ENCODE data around the gene C21orf58. TPM values are rescaled to one million over a fixed set of nuclear protein-coding genes. Genes with fewer than 3 reads are reported as not detected.

C21orf58 gene
- polyA plus RNA-seq, 1 experiment = 4.1 TPM

DNA sequence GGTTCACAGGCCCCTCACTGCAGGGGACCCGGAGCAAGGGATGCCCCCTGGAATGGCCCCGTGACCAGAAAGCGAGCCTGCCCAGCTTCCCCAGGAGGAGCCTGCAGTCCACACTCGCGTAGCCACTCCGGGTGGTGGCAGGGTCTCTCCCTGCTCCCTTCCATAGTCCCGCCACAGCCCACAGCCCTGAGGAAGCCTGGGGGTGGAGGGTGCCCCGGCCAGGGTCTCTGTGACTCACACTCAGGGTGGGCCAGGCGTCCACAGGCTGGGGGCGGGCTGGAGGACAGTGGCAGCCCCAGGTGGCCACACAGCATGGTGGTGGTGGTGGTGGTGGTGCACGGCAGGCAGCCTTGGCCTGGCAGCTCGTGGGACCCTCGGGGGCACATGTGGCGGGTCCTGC lies 21.9 kb downstream of the C21orf58 start:
- no peak overlapping the region for H3K4me3 ChIP-seq (ENCODE audit: low read depth, low read length)
- H3K36me3 ChIP-seq (ENCODE audit: control insufficient read depth, insufficient read depth, low read length) = peaks cover 1% of the 10 kb centered on the region; the same call in 1 of the 2 replicates
- CTCF ChIA-PET = no interaction called here
- TF ChIP-seq, protein P1, sequence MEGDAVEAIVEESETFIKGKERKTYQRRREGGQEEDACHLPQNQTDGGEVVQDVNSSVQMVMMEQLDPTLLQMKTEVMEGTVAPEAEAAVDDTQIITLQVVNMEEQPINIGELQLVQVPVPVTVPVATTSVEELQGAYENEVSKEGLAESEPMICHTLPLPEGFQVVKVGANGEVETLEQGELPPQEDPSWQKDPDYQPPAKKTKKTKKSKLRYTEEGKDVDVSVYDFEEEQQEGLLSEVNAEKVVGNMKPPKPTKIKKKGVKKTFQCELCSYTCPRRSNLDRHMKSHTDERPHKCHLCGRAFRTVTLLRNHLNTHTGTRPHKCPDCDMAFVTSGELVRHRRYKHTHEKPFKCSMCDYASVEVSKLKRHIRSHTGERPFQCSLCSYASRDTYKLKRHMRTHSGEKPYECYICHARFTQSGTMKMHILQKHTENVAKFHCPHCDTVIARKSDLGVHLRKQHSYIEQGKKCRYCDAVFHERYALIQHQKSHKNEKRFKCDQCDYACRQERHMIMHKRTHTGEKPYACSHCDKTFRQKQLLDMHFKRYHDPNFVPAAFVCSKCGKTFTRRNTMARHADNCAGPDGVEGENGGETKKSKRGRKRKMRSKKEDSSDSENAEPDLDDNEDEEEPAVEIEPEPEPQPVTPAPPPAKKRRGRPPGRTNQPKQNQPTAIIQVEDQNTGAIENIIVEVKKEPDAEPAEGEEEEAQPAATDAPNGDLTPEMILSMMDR (IDR thresholded peaks at IDR 0.05; ENCODE audit: insufficient read depth, low read depth, low read length) = no peak
- POLR2A ChIA-PET = no interaction called here
- no peaks in the 10 kb centered on the region for H3K27me3 ChIP-seq (ENCODE audit: control insufficient read depth, insufficient read depth, low read length)
- no peak for DNase-seq (ENCODE audit: low read depth)

DNA sequence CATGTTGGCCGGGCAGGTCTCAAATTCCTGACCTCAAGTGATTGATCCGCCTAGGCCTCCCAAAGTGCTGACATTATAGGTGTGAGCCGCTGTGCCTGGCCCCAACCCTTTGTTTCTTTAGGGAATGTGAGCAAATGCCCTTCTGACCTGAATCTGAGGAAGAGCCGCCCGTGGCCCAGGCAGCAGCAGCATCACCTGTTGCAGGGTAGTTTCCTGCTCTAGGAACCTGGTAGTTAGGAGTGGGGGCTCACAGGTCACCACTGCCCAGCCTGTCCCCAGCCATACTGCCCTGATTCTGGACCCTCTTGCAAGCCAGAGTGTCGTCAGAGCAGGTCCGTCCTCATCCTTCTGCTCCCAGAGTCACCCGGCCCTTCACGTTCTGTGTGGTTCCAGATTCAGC lies 24.5 kb downstream of the C21orf58 start:
- Histone ChIP-seq H3K4me3 (ENCODE audit: low read depth, low read length) (no peak overlapping the region), H3K27me3 (ENCODE audit: control insufficient read depth, insufficient read depth, low read length) (no peaks in the 10 kb centered on the region), H3K36me3 (ENCODE audit: control insufficient read depth, insufficient read depth, low read length) (no peaks in the 10 kb centered on the region)
- ChIA-PET POLR2A (no interaction called here), CTCF (no interaction called here)
- TF ChIP-seq, protein P1 (IDR thresholded peaks at IDR 0.05; ENCODE audit: insufficient read depth, low read depth, low read length) = no peak
- DNase-seq (ENCODE audit: low read depth) = no peak

DNA sequence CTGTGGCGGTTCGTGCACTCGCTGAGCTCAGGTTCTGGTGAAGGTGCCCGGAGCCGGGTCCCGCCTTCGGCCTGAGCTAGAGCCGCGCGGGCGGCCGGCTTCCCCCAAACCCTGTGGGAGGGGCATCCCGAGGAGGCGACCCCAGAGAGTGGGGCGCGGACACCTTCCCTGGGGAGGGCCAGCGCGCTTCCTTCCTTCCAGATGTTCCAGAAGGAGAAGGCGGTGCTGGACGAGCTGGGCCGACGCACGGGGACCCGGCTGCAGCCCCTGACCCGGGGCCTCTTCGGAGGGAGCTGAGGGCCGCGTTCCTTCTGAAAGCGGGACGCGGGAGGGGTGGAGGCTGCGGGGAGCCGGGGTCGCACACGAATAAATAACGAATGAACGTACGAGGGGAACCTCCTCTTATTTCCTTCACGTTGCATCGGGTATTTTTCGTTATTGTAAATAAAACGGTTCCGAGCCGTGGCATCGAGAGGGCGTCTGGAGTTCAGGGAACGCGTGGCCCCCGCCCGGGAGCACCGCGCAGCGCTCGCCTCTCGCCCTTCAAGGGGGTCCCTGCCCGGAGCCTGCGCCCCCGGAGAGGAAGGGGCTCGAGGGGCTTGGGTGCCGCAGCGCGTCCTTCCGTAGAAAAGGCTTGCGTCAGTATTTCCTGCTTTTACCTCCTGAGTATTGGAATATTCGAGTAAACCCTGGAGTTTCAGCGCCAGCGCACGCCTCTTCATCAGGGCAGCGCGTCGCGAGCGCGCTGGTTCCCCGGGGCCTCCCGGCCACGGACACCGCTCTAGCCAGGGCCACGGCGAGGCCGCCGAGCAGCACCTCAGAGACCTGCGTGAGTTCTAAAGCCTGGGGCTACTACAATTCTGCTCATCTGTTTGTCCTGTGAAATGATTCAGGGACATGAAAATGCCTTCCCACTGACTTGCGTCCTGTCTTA lies 26.1 kb downstream of the C21orf58 start:
- TF ChIP-seq, protein P1 (IDR thresholded peaks at IDR 0.05; ENCODE audit: insufficient read depth, low read depth, low read length) = no peak
- ChIA-PET POLR2A (no interaction called here), CTCF (no interaction called here)
- H3K36me3 ChIP-seq (ENCODE audit: control insufficient read depth, insufficient read depth, low read length) = no peaks in the 10 kb centered on the region
- DNase-seq (ENCODE audit: low read depth) = no peak
- no peaks in the 10 kb centered on the region for H3K27me3 ChIP-seq (ENCODE audit: control insufficient read depth, insufficient read depth, low read length)
- 0 out of 2 replicates have a peak overlapping the region, but pooled peaks have one; percentile 5 for H3K4me3 ChIP-seq (ENCODE audit: low read depth, low read length)

DNA sequence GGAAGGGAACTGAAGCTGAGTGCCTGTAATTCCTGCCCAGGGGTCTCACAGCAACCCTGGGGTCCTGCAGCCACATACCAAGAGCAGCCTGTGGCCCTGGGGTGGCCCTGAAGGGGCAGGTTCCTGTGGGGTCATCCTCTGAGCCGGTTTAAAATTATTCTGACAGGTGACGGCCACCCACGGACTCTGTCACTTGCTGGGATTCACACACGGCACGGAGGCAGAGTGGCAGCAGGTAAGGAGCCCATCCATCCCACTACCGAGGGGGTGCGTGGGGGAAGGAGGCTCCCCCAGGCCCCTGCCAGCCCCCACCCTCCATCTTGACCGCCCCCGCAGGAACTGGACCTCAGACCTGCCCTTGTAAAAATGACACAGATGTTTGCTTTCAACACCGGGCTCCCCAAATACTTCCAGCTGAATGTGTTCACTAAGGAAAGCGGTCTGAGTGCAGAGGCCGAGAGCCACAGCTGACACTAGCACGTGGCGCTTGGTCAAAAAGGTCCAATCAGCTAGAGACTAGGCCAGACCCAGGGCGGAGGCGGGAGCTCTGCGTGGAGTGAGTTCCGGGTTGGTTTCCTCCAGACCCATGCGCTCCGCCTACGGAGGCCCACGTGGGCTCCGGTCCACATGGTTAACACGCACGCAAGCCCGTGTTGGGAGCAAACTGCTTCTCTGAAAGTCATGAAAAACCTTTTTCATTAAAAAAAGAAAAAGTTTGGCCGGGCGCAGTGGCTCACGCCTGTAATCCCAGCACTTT lies 27.5 kb downstream of the C21orf58 start:
- peak; percentile 67 for DNase-seq (ENCODE audit: low read depth)
- Histone ChIP-seq H3K36me3 (ENCODE audit: control insufficient read depth, insufficient read depth, low read length) (peaks cover 6% of the 10 kb centered on the region), H3K27me3 (ENCODE audit: control insufficient read depth, insufficient read depth, low read length) (no peaks in the 10 kb centered on the region), H3K4me3 (ENCODE audit: low read depth, low read length) (no peak overlapping the region)
- TF ChIP-seq, protein P1 (IDR thresholded peaks at IDR 0.05; ENCODE audit: insufficient read depth, low read depth, low read length) = no peak
- ChIA-PET CTCF (interaction anchor here (0.7 to 1.1 kb wide), 2 partner anchors 90 to 326 kb away, joined by 3 read pairs; no protein-coding TSS in a partner anchor), POLR2A (no interaction called here)

DNA sequence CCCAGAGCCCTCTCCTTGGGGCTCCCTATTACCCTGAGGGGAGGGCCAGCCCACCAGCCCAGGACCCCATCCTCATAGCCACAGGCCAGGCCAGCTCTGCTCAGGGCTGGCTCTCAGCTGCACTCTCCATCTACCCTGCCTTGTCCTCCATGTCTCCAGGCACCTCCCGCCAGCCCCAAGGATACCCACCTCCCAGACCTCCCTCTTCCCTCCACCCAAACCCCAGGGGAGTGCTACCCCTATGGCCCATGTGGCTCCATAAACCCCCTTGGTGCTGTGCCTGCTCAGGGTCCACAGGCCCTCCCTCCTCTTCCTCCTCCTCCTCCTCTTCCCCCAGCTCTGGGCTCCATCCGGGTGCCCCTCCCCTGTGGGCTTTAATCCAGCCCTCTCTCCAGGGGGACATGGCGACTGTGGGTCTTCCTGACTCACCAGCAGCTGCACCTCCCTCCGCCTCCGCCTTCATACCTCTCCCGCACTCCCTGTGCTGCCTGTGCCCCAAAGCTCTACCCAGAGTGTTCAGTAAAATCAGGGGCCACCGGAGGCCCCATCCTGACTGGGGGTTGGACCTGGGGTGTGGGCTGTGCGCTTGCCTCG lies 28.4 kb downstream of the C21orf58 start:
- POLR2A ChIA-PET = no interaction called here
- DNase-seq (ENCODE audit: low read depth) = no peak
- Histone ChIP-seq H3K36me3 (ENCODE audit: control insufficient read depth, insufficient read depth, low read length) (peaks cover 6% of the 10 kb centered on the region), H3K4me3 (ENCODE audit: low read depth, low read length) (no peak overlapping the region), H3K27me3 (ENCODE audit: control insufficient read depth, insufficient read depth, low read length) (no peaks in the 10 kb centered on the region)
- TF ChIP-seq, protein P1 (IDR thresholded peaks at IDR 0.05; ENCODE audit: insufficient read depth, low read depth, low read length) = no peak
- CTCF ChIA-PET = interaction anchor here (0.7 to 1.1 kb wide), 3 partner anchors 9 to 325 kb away, joined by 3 to 4 read pairs (median 3); partner anchors contain the start of genes MCM3AP and YBEY
